K562 (cell line): ENCODE results near the gene DPM1. TPM values are rescaled to one million over a fixed set of nuclear protein-coding genes. Genes with fewer than 3 reads are reported as not detected.

Experiments used
- BRD4 ChIP-seq: fragments of 200-600 bp; sonication (generic); IDR thresholded peaks from 2 replicates; pipeline ENCODE4 v1.6.1; 2017; ENCODE audit warnings: inconsistent platforms
- CBX3 ChIP-seq, 2 experiments: IDR thresholded peaks; 1 replicate in 1 of 2; 2 replicates in 1 of 2; pipeline ENCODE4 v1.6.1; 2012; ENCODE audit warnings: inconsistent platforms in 2 of 2, low read length in 2 of 2, borderline replicate concordance in 1 of 2, control low read depth in 1 of 2
- GATAD2A ChIP-seq: fragments of 450-650 bp; IDR thresholded peaks from 2 replicates; pipeline ENCODE4 v1.6.1; 2017
- HDAC3 ChIP-seq: fragments of 450-650 bp; IDR thresholded peaks from 2 replicates; pipeline ENCODE4 v1.6.1; 2018; ENCODE audit warnings: borderline replicate concordance, mild to moderate bottlenecking, moderate library complexity; ENCODE audit not compliant: partially characterized antibody
- MCM7 ChIP-seq, 2 experiments: fragments of 450-650 bp; IDR thresholded peaks; 2 replicates each; pipeline ENCODE4 v1.6.1; 2016 to 2018
- NFATC3 ChIP-seq: fragments of 450-650 bp; IDR thresholded peaks from 2 replicates; pipeline ENCODE4 v1.6.1; 2017; ENCODE audit warnings: mild to moderate bottlenecking
- NUFIP1 ChIP-seq: fragments of 450-650 bp; IDR thresholded peaks from 2 replicates; pipeline ENCODE4 v1.6.1; 2018; ENCODE audit not compliant: partially characterized antibody
- RB1 ChIP-seq: fragments of 450-650 bp; IDR thresholded peaks from 2 replicates; pipeline ENCODE4 v1.6.1; 2017; ENCODE audit warnings: low read depth, mild to moderate bottlenecking
- TRIM28 ChIP-seq: fragments of 450-650 bp; IDR thresholded peaks from 2 replicates; pipeline ENCODE4 v1.6.1; 2017
- ZBTB17 ChIP-seq: fragments of 450-650 bp; formaldehyde crosslinking; IDR thresholded peaks from 2 replicates; pipeline ENCODE4 v1.4.0; 2020; ENCODE audit warnings: mild to moderate bottlenecking
- ZFP1 ChIP-seq: fragments of 450-650 bp; formaldehyde crosslinking; IDR thresholded peaks from 2 replicates; pipeline ENCODE4 v1.4.0; 2020; ENCODE audit warnings: mild to moderate bottlenecking, mixed read lengths
- ZKSCAN8 ChIP-seq: fragments of 200-800 bp; sonication (Bioruptor generic); IDR thresholded peaks from 2 replicates; pipeline ENCODE4 v1.6.1; 2016; ENCODE audit warnings: missing genetic modification characterization, missing compliant biosample characterization
- ZNF644 ChIP-seq: fragments of 200-800 bp; sonication (Bioruptor generic); IDR thresholded peaks from 2 replicates; pipeline ENCODE4 v1.6.1; 2016; ENCODE audit warnings: low read depth, missing genetic modification characterization, missing compliant biosample characterization
- ZNF785 ChIP-seq: fragments of 250-450 bp; sonication (Bioruptor Pico); IDR thresholded peaks from 2 replicates; pipeline ENCODE4 v1.4.0; 2020; ENCODE audit warnings: mild to moderate bottlenecking
- polyA plus RNA-seq, 8 experiments: library from polyadenylated mRNA; depleted of rRNA in 4 of 8; stranded (reverse) in 5 of 8; unstranded in 3 of 8; fragments of >200 nt; fragmentation: Nextera tagmentation in 2 of 8; fragmentation: Illumina TruSeq in 1 of 8; extraction: Ambion mirVana in 2 of 8; extraction: Trizol in 1 of 8; gene quantifications; 2 replicates each; pipeline versions ENCODE4 v1.2.1 to v1.2.3, GENCODE V29; 2011 to 2014; ENCODE audit warnings: inconsistent platforms in 1 of 8, missing spikeins in 1 of 8
- total RNA-seq, 7 experiments: library from RNA; depleted of rRNA in 6 of 7; stranded (reverse); fragments of >200 nt in 6 of 7; fragmentation: Illumina TruSeq in 2 of 7; extraction: Trizol in 2 of 7; gene quantifications; 2 replicates each; pipeline versions ENCODE4 v1.2.1 to v1.2.3, GENCODE V29; 2011 to 2021; ENCODE audit warnings: low replicate concordance in 1 of 7
- TF ChIP-seq, protein P1 (sequence below): fragments of 250-450 bp; sonication (Bioruptor Pico); IDR thresholded peaks from 2 replicates; pipeline ENCODE4 v1.5.0; 2021; ENCODE audit warnings: mild to moderate bottlenecking, moderate library complexity
- TF ChIP-seq, protein P2 (sequence below): fragments of 150-350 bp; IDR thresholded peaks from 2 replicates; pipeline ENCODE4 v1.6.1; 2014; ENCODE audit warnings: low read depth, mild to moderate bottlenecking, low read length, borderline replicate concordance
- TF ChIP-seq, protein P3 (sequence below): fragments of 200-400 bp; formaldehyde crosslinking; IDR thresholded peaks from 2 replicates; pipeline ENCODE4 v1.6.1; 2017; ENCODE audit warnings: mild to moderate bottlenecking, low read depth, low read length, moderate library complexity
- TF ChIP-seq, protein P4 (sequence below): fragments of 250-450 bp; sonication (Bioruptor Pico); IDR thresholded peaks from 2 replicates; pipeline ENCODE4 v1.9.0; 2021; ENCODE audit warnings: mild to moderate bottlenecking

DPM1 gene
- total and polyA plus RNA-seq, 9 of the 15 experiments (the other 6 are each of a cell fraction or from before 2014, with no cell fraction given), result 75.2 to 190 (median 153) TPM

DNA sequence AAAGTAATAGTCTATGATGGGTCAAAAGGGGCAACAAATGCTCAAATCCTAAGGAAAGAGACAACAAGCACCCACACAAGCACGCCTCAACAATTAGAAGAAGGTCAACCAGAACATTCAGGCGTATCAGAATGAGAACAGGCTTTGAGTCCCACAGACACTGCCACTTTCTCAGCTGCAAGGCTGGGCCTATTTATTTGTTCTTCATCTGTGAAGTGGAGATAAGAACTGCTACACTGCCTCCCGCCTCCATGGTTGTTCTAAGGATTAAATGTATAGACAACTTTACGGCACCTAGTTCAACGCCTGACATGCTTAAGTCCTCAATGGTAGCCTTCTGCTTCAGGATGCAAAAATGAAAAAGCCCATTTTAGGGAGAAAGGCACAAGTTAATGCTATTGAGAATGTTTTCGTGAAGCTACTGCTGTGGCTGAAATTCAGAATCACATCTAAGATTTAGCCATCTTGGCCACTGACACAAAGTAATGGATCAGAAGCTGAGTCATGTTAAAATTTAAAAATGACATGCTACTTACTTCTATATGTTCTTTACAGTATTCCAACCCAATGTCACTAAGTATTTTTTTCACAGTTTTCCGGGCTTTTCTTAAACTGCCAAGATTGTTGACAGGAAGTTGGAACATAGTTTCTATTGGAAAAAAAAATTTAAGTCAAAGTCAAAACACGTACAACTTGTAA lies 54.8 kb downstream of the DPM1 start (continued):
- TF ChIP-seq ZBTB17 (CRISPR knock-in tag) (no peak), RB1 (peak; percentile 12; the same call in 1 of the 2 replicates), TRIM28 (peak; percentile 79; the same call in 1 of the 2 replicates), GATAD2A (0 out of 2 replicates have a peak, but pooled peaks have one; percentile 18), ZNF785 (no peak), ZKSCAN8 (CRISPR knock-in tag) (no peak), HDAC3 (peak; percentile 80), ZFP1 (no peak), CBX3 (IDR thresholded peaks at IDR 0.05; ENCODE audit: borderline replicate concordance in 1 of 2, low read length in 2 of 2) (peak in 1 of 2 experiments; percentile 77; a peak in 1 of 3 replicates), MCM7 (IDR thresholded peaks at IDR 0.05) (no peak), BRD4 (no peak), ZNF644 (tag) (peak; percentile 68; the same call in 1 of the 2 replicates), NFATC3 (peak; percentile 74; the same call in 1 of the 2 replicates), NUFIP1 (peak; percentile 9)
- TF ChIP-seq, protein P1, sequence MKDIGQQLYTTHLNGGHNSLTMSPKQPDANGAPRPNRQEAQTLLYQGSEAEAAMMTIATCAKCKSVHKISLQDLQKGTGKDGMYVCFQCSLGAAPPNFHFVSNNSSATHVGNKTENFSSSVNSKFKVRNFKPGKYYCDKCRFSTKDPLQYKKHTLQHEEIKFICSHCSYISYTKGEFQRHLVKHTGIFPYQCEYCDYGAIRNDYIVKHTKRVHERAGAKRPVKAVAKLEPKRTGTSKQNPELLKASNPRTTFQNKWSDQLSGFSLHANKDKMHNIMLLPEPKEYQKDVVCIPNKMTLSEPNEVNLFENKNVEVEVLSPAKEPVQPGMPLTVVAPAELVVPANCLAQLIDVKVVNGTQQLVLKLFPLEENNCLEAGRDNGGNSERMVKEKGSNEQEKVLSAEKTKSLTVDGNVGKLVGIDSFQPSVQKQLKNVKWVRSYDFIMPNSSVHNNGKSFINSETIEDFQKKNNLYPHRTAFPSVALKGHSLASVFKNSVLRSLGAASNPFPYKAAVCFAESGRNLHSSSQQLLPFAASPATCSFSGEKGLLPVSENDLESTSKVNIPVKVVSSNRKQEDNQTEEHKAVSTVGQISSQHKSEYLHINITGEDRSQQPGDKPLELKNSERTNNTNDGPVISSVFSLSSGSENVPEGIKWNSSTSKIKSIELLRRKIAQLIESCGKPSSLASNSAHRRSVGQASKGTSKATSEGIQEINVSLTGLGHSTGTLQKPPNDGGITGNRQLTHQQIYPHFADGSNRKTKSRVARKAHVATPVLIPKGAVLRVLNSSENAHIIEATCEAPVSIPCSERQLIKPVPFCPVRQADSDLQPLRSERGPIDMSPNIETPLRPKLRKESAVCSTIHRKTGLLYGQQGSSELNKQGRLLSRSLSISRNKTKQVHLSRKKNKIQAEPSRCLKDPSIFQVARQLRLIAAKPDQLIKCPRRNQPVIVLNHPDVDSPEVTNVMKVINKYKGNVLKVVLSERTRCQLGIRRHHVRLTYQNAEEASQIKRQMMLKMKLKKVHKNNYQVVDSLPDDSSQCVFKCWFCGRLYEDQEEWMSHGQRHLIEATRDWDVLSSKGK (CRISPR knock-in tag), result no peak
- TF ChIP-seq, protein P2, sequence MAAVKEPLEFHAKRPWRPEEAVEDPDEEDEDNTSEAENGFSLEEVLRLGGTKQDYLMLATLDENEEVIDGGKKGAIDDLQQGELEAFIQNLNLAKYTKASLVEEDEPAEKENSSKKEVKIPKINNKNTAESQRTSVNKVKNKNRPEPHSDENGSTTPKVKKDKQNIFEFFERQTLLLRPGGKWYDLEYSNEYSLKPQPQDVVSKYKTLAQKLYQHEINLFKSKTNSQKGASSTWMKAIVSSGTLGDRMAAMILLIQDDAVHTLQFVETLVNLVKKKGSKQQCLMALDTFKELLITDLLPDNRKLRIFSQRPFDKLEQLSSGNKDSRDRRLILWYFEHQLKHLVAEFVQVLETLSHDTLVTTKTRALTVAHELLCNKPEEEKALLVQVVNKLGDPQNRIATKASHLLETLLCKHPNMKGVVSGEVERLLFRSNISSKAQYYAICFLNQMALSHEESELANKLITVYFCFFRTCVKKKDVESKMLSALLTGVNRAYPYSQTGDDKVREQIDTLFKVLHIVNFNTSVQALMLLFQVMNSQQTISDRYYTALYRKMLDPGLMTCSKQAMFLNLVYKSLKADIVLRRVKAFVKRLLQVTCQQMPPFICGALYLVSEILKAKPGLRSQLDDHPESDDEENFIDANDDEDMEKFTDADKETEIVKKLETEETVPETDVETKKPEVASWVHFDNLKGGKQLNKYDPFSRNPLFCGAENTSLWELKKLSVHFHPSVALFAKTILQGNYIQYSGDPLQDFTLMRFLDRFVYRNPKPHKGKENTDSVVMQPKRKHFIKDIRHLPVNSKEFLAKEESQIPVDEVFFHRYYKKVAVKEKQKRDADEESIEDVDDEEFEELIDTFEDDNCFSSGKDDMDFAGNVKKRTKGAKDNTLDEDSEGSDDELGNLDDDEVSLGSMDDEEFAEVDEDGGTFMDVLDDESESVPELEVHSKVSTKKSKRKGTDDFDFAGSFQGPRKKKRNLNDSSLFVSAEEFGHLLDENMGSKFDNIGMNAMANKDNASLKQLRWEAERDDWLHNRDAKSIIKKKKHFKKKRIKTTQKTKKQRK, result no peak
- TF ChIP-seq, protein P3, sequence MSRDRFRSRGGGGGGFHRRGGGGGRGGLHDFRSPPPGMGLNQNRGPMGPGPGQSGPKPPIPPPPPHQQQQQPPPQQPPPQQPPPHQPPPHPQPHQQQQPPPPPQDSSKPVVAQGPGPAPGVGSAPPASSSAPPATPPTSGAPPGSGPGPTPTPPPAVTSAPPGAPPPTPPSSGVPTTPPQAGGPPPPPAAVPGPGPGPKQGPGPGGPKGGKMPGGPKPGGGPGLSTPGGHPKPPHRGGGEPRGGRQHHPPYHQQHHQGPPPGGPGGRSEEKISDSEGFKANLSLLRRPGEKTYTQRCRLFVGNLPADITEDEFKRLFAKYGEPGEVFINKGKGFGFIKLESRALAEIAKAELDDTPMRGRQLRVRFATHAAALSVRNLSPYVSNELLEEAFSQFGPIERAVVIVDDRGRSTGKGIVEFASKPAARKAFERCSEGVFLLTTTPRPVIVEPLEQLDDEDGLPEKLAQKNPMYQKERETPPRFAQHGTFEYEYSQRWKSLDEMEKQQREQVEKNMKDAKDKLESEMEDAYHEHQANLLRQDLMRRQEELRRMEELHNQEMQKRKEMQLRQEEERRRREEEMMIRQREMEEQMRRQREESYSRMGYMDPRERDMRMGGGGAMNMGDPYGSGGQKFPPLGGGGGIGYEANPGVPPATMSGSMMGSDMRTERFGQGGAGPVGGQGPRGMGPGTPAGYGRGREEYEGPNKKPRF, result no peak
- TF ChIP-seq, protein P4, sequence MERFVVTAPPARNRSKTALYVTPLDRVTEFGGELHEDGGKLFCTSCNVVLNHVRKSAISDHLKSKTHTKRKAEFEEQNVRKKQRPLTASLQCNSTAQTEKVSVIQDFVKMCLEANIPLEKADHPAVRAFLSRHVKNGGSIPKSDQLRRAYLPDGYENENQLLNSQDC (CRISPR knock-in tag), result no peak
